Endometrium (tissue), 2 donors: ENCODE data around the gene CLCN5.

Experiments
- FAIRE-seq: peaks from 2 replicates; lab custom pipeline; 2012; peaks lifted over from hg19 to GRCh38; lab: Jason Lieb, UNC
- donor health status: control.
- donor health status: control.

Gene CLCN5

GRCh38 chrX:50088645-50089044 is 166.2 kb downstream of the CLCN5 start:
- FAIRE-seq = no peak

GRCh38 chrX:50093625-50094024 is 171.2 kb downstream of the CLCN5 start:
- no peak for FAIRE-seq

- FAIRE-seq = no peak
Observed at GRCh38 chrX:50097071-50097470, 174.7 kb downstream of the CLCN5 start.

- no peak for FAIRE-seq
Observed at GRCh38 chrX:50098241-50098640, 175.8 kb downstream of the CLCN5 start.

GRCh38 chrX:50098749-50099148 is 176.4 kb downstream of the CLCN5 start:
- no peak for FAIRE-seq

- FAIRE-seq = no peak
Observed at GRCh38 chrX:50099331-50099730, 176.9 kb downstream of the CLCN5 start.

- FAIRE-seq = no peak
Observed at GRCh38 chrX:50100188-50100587, 177.8 kb downstream of the CLCN5 start.

- FAIRE-seq = no peak
Observed at GRCh38 chrX:50103176-50103575, 180.8 kb downstream of the CLCN5 start.

GRCh38 chrX:50103866-50104566 is 181.6 kb downstream of the CLCN5 start:
- FAIRE-seq = no peak

- no peak for FAIRE-seq
Observed at GRCh38 chrX:50106051-50106675, 183.8 kb downstream of the CLCN5 start.

- FAIRE-seq = no peak
Observed at GRCh38 chrX:50107470-50107869, 185.1 kb downstream of the CLCN5 start.

GRCh38 chrX:50108264-50108663 is 185.9 kb downstream of the CLCN5 start:
- FAIRE-seq = no peak

- FAIRE-seq = no peak
Observed at GRCh38 chrX:50111742-50112141, 189.3 kb downstream of the CLCN5 start.

GRCh38 chrX:50114113-50114512 is 191.7 kb downstream of the CLCN5 start:
- no peak for FAIRE-seq

GRCh38 chrX:50115973-50116372 is 193.6 kb downstream of the CLCN5 start:
- no peak for FAIRE-seq

GRCh38 chrX:50117476-50117875 is 195.1 kb downstream of the CLCN5 start:
- FAIRE-seq = no peak

- no peak for FAIRE-seq
Observed at GRCh38 chrX:50125480-50125879, 203.1 kb downstream of the CLCN5 start.

- FAIRE-seq = no peak
Observed at GRCh38 chrX:50147972-50148371, 225.6 kb downstream of the CLCN5 start.
